Femur (tissue), 1 donor: ENCODE data around the gene FMN1.

Experiments used
- DNase-seq: peaks from one replicate; pipeline ENCODE4 v3.0.0-alpha.2; 2017

FMN1 gene

DNA sequence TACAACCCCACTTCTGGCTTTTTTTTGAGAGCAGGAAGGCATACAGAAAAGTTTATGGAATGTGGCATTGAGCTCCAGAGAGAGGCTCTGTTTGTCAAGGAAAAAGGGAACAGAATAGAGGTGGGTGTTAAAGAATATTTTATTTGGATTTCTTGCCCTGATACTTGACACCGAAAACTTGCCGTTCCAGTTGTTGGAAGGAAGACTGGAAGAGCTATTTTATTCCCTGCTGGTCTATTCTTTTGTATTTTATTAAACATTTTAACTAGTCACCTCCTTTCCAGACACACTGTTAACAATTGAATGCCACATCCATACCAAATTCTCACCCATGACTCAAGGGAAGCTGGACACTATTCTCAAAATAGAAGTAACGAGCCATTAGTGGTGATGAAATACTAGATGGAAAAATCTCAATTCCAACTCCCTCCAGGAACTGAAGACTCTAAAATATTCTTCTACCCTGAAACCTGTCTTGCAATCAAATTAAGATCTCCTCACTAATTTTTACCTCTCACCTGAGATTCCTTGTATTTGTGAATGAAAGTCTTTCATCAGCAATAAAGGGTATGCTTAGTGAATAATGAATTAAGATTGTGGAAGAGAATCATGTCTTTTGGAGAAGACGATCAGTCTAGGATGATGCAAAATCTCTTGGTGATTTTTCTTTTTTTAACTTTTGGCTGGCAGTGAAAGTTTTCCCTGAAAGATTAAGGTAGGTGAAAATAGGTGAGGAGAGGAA, 448.2 kb downstream of the FMN1 start:
- no peak for DNase-seq

- no peak for DNase-seq
Observed at GRCh38 chr15:32743411-32744140, 450.9 kb downstream of the FMN1 start.

GRCh38 chr15:32739522-32740063, 454.9 kb downstream of the FMN1 start:
- DNase-seq, result no peak

GRCh38 chr15:32738666-32739065, 455.8 kb downstream of the FMN1 start:
- no peak for DNase-seq

- DNase-seq, result no peak
Observed at GRCh38 chr15:32737304-32737703, 457.2 kb downstream of the FMN1 start.

GRCh38 chr15:32736701-32737061, 457.8 kb downstream of the FMN1 start:
- DNase-seq, result no peak

- no peak for DNase-seq
Observed at GRCh38 chr15:32735989-32736700, 458.4 kb downstream of the FMN1 start.

GRCh38 chr15:32733281-32733680, 461.2 kb downstream of the FMN1 start:
- no peak for DNase-seq

DNA sequence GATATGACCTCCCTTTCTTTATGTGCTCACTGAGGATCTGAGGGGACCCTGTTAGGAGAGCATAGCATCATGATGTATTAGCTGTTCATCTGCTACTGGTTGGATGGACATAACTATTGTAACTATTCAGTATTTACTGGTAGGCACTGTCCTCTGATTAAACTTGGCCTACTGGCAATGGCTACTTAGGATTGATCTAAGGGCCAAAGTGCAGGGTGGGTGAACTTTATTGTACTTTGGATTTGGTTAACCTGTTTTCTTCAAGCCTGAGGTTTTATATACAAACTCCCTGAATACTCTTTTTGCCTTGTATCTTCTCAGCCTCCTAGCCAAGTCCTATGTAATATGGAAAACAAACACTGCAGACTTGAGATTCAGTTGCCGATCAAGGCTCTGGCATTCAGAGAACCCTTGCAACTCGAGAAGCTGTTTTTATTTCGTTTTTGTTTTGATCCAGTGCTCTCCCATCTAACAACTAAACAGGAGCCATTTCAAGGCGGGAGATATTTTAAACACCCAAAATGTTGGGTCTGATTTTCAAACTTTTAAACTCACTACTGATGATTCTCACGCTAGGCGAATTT, 461.8 kb downstream of the FMN1 start:
- DNase-seq, result no peak

DNA sequence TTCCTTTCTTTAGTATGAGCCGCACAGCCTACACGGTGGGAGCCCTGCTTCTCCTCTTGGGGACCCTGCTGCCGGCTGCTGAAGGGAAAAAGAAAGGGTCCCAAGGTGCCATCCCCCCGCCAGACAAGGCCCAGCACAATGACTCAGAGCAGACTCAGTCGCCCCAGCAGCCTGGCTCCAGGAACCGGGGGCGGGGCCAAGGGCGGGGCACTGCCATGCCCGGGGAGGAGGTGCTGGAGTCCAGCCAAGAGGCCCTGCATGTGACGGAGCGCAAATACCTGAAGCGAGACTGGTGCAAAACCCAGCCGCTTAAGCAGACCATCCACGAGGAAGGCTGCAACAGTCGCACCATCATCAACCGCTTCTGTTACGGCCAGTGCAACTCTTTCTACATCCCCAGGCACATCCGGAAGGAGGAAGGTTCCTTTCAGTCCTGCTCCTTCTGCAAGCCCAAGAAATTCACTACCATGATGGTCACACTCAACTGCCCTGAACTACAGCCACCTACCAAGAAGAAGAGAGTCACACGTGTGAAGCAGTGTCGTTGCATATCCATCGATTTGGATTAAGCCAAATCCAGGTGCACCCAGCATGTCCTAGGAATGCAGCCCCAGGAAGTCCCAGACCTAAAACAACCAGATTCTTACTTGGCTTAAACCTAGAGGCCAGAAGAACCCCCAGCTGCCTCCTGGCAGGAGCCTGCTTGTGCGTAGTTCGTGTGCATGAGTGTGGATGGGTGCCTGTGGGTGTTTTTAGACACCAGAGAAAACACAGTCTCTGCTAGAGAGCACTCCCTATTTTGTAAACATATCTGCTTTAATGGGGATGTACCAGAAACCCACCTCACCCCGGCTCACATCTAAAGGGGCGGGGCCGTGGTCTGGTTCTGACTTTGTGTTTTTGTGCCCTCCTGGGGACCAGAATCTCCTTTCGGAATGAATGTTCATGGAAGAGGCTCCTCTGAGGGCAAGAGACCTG, 463.5 kb downstream of the FMN1 start:
- peak; percentile 30 for DNase-seq

- no peak for DNase-seq
Observed at GRCh38 chr15:32729700-32730395, 464.7 kb downstream of the FMN1 start.

DNA sequence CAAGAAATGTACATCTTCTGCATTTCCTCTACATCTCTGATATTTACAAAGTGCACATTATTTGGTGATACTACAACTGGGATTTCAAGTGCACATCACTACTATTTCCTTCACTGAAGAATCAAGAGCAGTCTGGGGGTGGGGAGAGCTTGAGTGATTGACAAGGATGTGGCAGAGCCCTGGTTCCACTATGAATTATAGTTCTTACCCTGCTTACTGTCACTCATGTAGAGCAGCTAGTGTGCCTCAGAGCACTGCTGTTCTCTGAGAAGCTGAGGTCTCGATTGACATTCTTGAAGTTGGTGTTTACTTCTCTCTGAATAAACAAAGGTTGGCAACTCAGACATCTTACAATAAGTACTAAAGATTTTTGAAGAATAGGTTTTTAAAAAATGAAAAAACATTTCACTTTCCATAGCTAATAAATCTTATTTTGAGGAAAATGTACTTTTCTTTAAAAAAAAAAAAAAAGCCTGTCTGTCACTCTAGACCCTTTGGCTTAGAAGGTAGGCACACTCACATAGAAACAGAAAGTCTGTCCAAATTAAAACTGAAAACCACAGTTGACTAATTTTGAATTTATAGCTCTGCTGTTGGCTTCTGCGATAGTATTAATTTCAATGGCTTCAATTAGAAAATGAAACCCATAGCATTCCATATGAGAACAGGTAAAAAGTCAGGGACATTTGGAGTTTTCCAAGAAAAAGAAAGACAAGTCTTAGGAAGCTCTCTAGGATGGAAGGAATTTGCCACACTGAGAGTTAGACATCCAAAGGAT, 471.2 kb downstream of the FMN1 start:
- no peak for DNase-seq

DNA sequence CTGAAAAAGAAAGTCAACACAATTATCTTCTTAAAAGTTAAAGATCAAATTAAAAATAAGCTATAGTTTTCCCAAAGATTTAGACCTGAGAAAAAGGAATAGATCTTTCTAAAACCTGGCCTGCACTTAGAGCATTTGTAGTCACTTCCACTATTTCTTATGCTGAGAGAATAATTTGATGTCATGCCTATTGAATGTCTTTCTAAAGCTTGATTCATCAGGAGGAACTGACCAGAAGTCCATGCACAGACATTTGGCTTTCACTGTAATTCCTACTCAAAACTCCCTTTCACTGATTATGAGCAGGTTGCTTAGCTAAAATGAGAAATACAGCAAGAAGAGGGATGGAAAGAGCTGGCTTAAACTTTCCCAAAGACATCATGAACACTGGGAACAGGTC, 472.4 kb downstream of the FMN1 start:
- DNase-seq, result no peak

DNA sequence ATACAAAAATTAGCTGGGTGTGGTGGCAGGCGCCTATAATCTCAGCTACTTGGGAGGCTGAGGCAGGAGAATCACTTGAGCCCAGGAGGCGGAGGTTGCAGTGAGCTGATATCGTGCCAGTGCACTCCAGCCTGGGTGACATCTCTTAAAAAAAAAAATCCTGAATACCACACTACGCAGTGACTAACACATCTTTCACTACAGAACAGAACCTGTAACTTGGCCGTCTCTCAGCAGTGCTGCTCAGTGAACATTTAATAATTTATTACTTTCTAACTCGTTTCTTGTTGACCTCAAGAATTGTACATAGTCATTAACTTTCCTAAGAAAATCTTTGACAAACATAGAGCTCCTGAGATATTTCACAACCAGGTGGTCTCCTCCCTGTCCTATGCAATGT, 472.9 kb downstream of the FMN1 start:
- DNase-seq, result no peak

DNA sequence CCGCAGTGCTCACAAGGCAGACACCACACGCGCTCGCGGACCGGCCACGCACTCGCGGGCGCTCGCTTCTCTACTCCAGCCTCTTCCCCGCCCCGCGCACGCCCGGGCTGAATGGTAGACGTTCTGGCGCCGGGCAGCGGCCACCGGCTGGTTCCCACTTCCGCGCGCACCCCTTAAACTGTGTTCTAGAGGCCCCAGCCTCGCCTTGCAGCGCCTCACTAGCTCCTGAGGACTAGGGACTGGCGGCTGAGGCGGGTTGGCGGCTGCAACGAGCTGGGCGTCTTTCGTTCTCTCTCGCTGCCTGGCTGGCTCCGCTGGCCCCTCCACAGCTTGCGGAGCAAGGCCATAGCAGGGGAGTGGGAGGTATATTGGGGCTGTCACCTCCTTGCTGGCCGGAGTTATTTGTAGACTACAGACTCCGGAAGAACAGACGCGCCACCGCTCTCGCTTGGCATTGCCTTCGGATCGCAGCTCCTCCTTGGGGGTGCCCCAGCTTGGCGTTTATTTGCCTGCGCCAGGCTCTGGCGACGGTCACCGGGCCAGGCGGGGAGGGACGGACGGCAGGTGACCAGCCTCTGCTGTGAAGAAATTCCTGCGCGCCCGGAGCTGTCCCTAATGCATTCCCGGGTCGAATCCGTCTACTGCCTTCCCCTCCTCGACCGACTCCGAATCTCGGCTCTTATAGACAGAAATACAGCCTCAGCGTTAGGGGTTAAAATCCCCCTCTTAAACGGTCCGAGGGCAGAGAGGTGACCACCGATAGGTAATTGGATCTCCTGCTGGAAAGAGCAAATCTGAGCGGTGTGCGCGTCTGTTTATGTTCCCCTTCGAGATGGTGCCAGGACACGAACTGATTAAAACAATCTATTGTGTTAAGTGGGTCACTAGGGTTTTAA, 475.4 kb downstream of the FMN1 start:
- peak; percentile 33 for DNase-seq

- DNase-seq, result peak; percentile 24
Observed at GRCh38 chr15:32718227-32718820, 476.2 kb downstream of the FMN1 start.

DNA sequence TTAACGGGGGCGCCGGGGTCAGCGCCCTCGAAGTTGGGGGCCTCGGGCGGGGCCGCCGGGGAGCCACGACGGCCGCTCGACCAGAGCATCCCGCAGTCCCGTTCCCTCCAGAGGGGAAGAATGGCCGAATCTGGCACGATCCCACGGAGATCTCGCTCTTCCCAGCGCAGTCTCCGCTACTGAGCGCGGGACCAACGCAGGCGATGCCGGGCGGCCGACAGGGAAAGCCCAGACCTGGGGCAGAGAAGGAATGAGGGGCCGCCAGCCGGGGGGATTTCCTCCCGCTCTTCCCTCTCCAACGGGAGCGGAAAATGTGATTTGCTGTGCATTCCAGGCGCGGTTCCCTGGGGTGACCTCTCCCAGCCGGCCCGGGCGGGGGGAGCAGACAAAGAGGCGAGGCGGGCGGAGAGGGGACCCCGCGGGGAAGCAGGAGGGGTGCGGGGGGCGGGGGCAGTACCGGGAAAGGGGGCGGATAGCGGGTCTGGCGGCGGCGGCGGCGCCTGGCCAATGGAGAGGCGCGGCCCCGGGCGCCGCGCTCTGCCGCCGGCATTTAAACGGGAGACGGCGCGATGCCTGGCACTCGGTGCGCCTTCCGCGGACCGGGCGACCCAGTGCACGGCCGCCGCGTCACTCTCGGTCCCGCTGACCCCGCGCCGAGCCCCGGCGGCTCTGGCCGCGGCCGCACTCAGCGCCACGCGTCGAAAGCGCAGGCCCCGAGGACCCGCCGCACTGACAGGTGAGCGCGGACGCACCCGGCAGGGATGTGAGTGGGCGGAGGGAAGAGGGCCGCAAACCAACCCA, 476.9 kb downstream of the FMN1 start, which contains the start of gene GREM1:
GREM1 (plus strand) TSS at position 579 of the 801 bp plus-strand sequence. CDS start 12,687 bp downstream, outside the sequence.
- DNase-seq, result peak; percentile 60

- DNase-seq, result no peak
Observed at GRCh38 chr15:32716915-32717425, 477.5 kb downstream of the FMN1 start.
